GM12878 (cell line): ENCODE measurements around the gene CLCNKA. TPM values are rescaled to one million over a fixed set of nuclear protein-coding genes. Genes with fewer than 3 reads are reported as not detected.

Source experiments
- ATAC-seq: fragments of 200-7000 bp; cut with Tn5 transposase; 3 replicates; pipeline ENCODE4 v1.9.1; 2020; ENCODE audit warnings: mild to moderate bottlenecking, moderate library complexity
- BruUV-seq: library from RNA; stranded (reverse); fragments of 400-500 nt; replicated peaks from 2 replicates; lab custom pipeline; 2021; lab: Mats Ljungman, UMichigan
- CTCF ChIA-PET: fragments of 300-600 bp; sonication (Branson Sonifier 250); formaldehyde crosslinking; extraction: SDS; loops from one replicate; lab custom pipeline; 2021; ENCODE audit warnings: inconsistent platforms; lab: Yijun Ruan, JAX
- POLR2A ChIA-PET: fragments of 350-600 bp; formaldehyde crosslinking; extraction: SDS; loops from one replicate; lab custom pipeline; 2021; ENCODE audit warnings: inconsistent platforms; lab: Charles Lee
- RAD21 ChIA-PET: fragments of 300-600 bp; sonication (Branson Sonifier 250); formaldehyde crosslinking; loops from one replicate; lab custom pipeline; 2023; ENCODE audit warnings: antibody characterized with exemption; ENCODE audit not compliant: unreplicated experiment; lab: Charles Lee
- SMC1A ChIA-PET: fragments of 300-600 bp; sonication (Branson Sonifier 250); formaldehyde crosslinking; loops from one replicate; lab custom pipeline; 2023; ENCODE audit not compliant: unreplicated experiment, uncharacterized antibody; lab: Charles Lee
- DNase-seq: peaks from one replicate; pipeline ENCODE4 v3.0.0-alpha.2; 2011; ENCODE audit warnings: low read depth, low spot score
- FAIRE-seq: peaks from 3 replicates; lab custom pipeline; 2011; peaks lifted over from hg19 to GRCh38; lab: Jason Lieb, UNC
- H2AFZ ChIP-seq: 2 replicates; pipeline ENCODE4 v1.6.0; 2011; ENCODE audit warnings: low read depth, low read length, control low read depth; ENCODE audit not compliant: control insufficient read depth
- H3K27ac ChIP-seq: 2 replicates; pipeline ENCODE4 v1.5.1; 2011; ENCODE audit warnings: control low read depth; ENCODE audit not compliant: control insufficient read depth, insufficient read depth
- H3K27me3 ChIP-seq, 2 experiments: replicated peaks in 1 of 2; 2 replicates each; pipeline versions ENCODE4 v1.6.0 to v1.6.1; 2011; ENCODE audit warnings: low read length in 1 of 2; ENCODE audit not compliant: control insufficient read depth in 2 of 2, insufficient read depth in 2 of 2
- H3K36me3 ChIP-seq, 2 experiments: 2 replicates each; pipeline ENCODE4 v1.5.1; 2011; ENCODE audit warnings: low read length in 1 of 2; ENCODE audit not compliant: control insufficient read depth in 2 of 2, insufficient read depth in 2 of 2
- H3K4me1 ChIP-seq: 2 replicates; pipeline ENCODE4 v1.6.1; 2011; ENCODE audit warnings: mild to moderate bottlenecking, low read length, moderate library complexity, mixed read lengths; ENCODE audit not compliant: control insufficient read depth, insufficient read depth
- H3K4me2 ChIP-seq: 2 replicates; pipeline ENCODE4 v1.6.0; 2011; ENCODE audit warnings: control low read depth; ENCODE audit not compliant: control insufficient read depth, insufficient read depth
- H3K4me3 ChIP-seq: fragments of 200-600 bp; sonication (generic); 2 replicates; pipeline ENCODE4 v1.5.1; 2016
- H3K79me2 ChIP-seq: 2 replicates; pipeline ENCODE4 v1.6.0; 2011; ENCODE audit warnings: low read length; ENCODE audit not compliant: control insufficient read depth, insufficient read depth
- H3K9ac ChIP-seq: 2 replicates; pipeline ENCODE4 v1.8.0; 2011; ENCODE audit warnings: low read length, control low read depth, mixed read lengths; ENCODE audit not compliant: control insufficient read depth, insufficient read depth
- H3K9me3 ChIP-seq: replicated peaks from 3 replicates; pipeline ENCODE4 v1.5.1; 2011; ENCODE audit warnings: mild to moderate bottlenecking, low read length; ENCODE audit not compliant: control insufficient read depth, insufficient read depth
- H4K20me1 ChIP-seq: 2 replicates; pipeline ENCODE4 v1.6.0; 2011; ENCODE audit not compliant: control insufficient read depth, insufficient read depth
- FOS ChIP-seq: IDR thresholded peaks from 3 replicates; pipeline ENCODE4 v1.6.1; 2011; ENCODE audit warnings: borderline replicate concordance; ENCODE audit not compliant: insufficient read length; ENCODE audit errors: extremely low read depth
- FOXM1 ChIP-seq: IDR thresholded peaks from 2 replicates; pipeline ENCODE4 v1.6.1; 2012; ENCODE audit warnings: low read depth, mild to moderate bottlenecking, inconsistent platforms, low read length, moderate library complexity
- KAT2A ChIP-seq: conservative IDR thresholded peaks from 2 replicates; pipeline ENCODE4 v1.6.1; 2011; ENCODE audit warnings: low read depth, low read length; ENCODE audit not compliant: control insufficient read depth
- NFXL1 ChIP-seq: fragments of 450-650 bp; IDR thresholded peaks from 2 replicates; pipeline ENCODE4 v1.6.1; 2017; ENCODE audit warnings: antibody characterized with exemption, mild to moderate bottlenecking, borderline replicate concordance
- SIN3A ChIP-seq: IDR thresholded peaks from 2 replicates; pipeline ENCODE4 v1.6.1; 2012; ENCODE audit warnings: low read depth, low read length, improper control_type of control experiment
- SIX5 ChIP-seq: IDR thresholded peaks from 2 replicates; pipeline ENCODE4 v1.6.1; 2011; ENCODE audit warnings: mild to moderate bottlenecking, low read depth, low read length, moderate library complexity; ENCODE audit not compliant: severe bottlenecking
- STAT1 ChIP-seq: fragments of 450-650 bp; conservative IDR thresholded peaks from 2 replicates; pipeline ENCODE4 v1.6.1; 2014; ENCODE audit warnings: antibody characterized with exemption, mild to moderate bottlenecking
- SUZ12 ChIP-seq: fragments of 200-600 bp; sonication (generic); IDR thresholded peaks from one replicate; pipeline ENCODE4 v1.6.1; 2018; ENCODE audit warnings: antibody characterized with exemption, mild to moderate bottlenecking; ENCODE audit not compliant: unreplicated experiment
- ZNF622 ChIP-seq: fragments of 450-650 bp; IDR thresholded peaks from 2 replicates; pipeline ENCODE4 v1.6.1; 2017; ENCODE audit warnings: mild to moderate bottlenecking, inconsistent platforms
- ZZZ3 ChIP-seq: IDR thresholded peaks from 2 replicates; pipeline ENCODE4 v1.6.1; 2011; ENCODE audit warnings: low read depth; ENCODE audit not compliant: control insufficient read depth, insufficient read length
- WGBS: methylation state at CpG from one replicate; pipeline ENCODE4 v1.1.6; 2016; ENCODE audit warnings: low lambda C conversion rate; ENCODE audit not compliant: insufficient replicate concordance, insufficient coverage; ENCODE audit errors: missing lambda C conversion rate; 5-methylcytosine and 5-hydroxymethylcytosine counted together
- in situ Hi-C: fragments of 300-500 bp; cut with MboI; formaldehyde crosslinking; loops from 9 replicates; pipeline ENCODE4 v1.14.3; 2018; ENCODE audit warnings: mixed read lengths
- intact Hi-C: fragments of 100-400 bp; cut with micrococcal nuclease; formaldehyde crosslinking; loops from one replicate; pipeline ENCODE4 v1.14.2; 2022; ENCODE audit not compliant: unreplicated experiment
- polyA plus RNA-seq, 11 experiments: library from polyadenylated mRNA; depleted of rRNA in 4 of 11; unstranded in 6 of 11; stranded (reverse) in 5 of 11; fragments of >200 nt; fragmentation: Nextera tagmentation in 4 of 11; fragmentation: Illumina TruSeq in 1 of 11; extraction: Ambion mirVana in 4 of 11; extraction: Trizol in 1 of 11; gene quantifications; 1 replicate in 1 of 11; 2 replicates in 10 of 11; pipeline versions ENCODE4 v1.2.1 to v1.2.3, GENCODE V29; 2011 to 2016; ENCODE audit warnings: inconsistent platforms in 2 of 11, missing spikeins in 2 of 11, low read depth in 1 of 11
- total RNA-seq, 4 experiments: library from RNA; depleted of rRNA in 3 of 4; stranded (reverse); fragments of >200 nt in 3 of 4; fragmentation: Illumina TruSeq in 1 of 4; extraction: Trizol in 1 of 4; gene quantifications; 2 replicates each; pipeline versions ENCODE4 v1.2.1 to v1.2.3, GENCODE V29; 2013 to 2021
- TF ChIP-seq, protein P1 (sequence below): IDR thresholded peaks from 2 replicates; pipeline ENCODE4 v1.6.1; 2012; ENCODE audit warnings: improper control_type of control experiment, low read depth, low read length; ENCODE audit not compliant: insufficient replicate concordance
- TF ChIP-seq, protein P2 (sequence below): fragments of 450-650 bp; formaldehyde crosslinking; IDR thresholded peaks from 2 replicates; pipeline ENCODE4 v1.5.0; 2022; ENCODE audit warnings: mild to moderate bottlenecking, missing genetic modification characterization

CLCNKA gene
- total and polyA plus RNA-seq, 10 of the 15 experiments (the other 5 are each of a cell fraction or from before 2014, with no cell fraction given): 0.02 to 0.15 (median 0.08) TPM; not detected in 6

DNA sequence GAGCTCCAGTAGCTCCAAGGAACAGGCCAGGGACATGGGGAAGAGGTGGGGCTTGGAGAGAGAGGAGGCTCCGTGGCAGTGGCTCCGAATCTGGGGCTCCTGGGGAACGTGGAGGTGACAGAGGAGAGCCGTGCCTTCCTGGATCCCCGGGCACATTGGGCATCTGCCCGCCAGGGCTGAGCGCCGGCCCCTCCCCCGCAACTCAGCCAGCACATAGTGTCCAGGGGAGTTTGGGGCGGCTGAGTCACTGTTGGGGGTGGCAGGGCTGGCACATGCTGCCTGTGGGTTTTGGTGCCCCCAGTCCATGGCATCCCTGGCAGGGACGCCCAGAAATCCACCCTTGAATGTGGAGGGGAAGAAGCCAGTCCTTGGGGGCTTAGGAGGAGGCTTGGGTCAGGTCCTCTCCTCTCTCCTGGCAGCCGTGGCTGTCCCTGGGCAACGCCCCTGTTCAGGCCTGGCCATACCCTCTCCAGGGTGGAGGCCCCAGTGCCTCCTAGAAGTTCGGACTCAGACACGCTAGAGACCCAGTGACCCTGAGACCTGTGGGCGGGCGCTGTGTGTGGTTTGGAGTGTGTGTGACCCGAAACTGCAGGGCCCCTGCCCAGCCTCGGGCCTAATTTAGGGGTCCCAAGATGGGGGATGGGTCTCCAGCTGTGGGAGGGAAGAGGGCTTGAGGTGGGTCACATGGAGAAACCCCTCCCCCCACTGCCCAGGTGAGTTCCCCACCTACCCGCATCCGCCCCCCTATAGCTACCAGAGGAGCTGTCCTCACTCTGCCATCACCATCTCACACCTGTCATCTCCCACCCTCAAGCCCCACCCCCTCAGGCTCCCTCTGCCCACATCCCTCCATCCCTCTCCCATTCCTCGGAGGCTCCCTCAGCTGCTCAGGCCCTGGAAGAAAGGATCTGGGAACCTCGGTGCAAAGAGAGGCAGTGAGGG is 5.6 kb upstream of the CLCNKA start (continued):
- TF ChIP-seq SIX5: no peak

DNA sequence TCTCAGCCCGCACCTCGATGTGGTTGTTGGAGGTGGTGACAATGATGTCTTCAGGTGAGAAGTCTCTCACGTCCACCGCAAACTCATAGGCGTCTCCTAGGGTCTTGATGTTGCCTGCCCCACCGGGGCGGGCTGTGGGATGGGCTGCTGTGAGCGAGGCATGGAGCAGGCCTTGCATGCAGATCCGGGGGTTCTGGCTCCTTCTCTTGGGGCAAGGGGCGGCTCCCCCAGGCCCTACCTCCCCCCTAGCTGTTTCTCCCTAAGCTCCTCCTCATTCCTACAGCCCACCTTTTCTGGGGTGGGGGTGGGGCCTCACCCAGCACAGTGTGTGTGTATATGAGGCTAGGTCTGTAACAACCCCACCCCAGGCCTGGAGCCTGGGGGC is 4.8 kb upstream of the CLCNKA start:
- intact Hi-C loops: no loop called here
- H3K79me2 ChIP-seq: no peaks in the 10 kb centered on the region
- no peak overlapping the region for H3K9ac ChIP-seq
- ChIA-PET CTCF (interaction anchor here (6.4 kb wide), 1 partner anchor 9 kb away, joined by 36 read pairs; no protein-coding TSS in a partner anchor), RAD21 (interaction anchor here (1.0 kb wide), 1 partner anchor 42 kb away, joined by 5 read pairs; no protein-coding TSS in a partner anchor), POLR2A (interaction anchor here (0.6 kb wide), 2 partner anchors 183 to 600 kb away, joined by 3 to 7 read pairs; no protein-coding TSS in a partner anchor), SMC1A (no interaction called here)
- no peak overlapping the region for H3K4me2 ChIP-seq
- H3K9me3 ChIP-seq: no peaks in the 10 kb centered on the region
- H2AFZ ChIP-seq: no peak overlapping the region
- DNase-seq (no peak), ATAC-seq (no peak), FAIRE-seq (no peak)
- H3K27me3 ChIP-seq: peaks cover 0 to 2% of the 10 kb centered on the region in 2 experiments; a peak in 2 of 4 replicates
- 58% methylated on average over 10 of the region's 10 CpGs for WGBS
- H3K27ac ChIP-seq: no peak overlapping the region
- H4K20me1 ChIP-seq: no peaks in the 10 kb centered on the region
- H3K4me1 ChIP-seq: peaks cover 32% of the 10 kb centered on the region
- no peak overlapping the region for H3K4me3 ChIP-seq
- in situ Hi-C loops: no loop called here
- H3K36me3 ChIP-seq: no peaks in the 10 kb centered on the region
- no TSS peak for BruUV-seq
- TF ChIP-seq, protein P1, sequence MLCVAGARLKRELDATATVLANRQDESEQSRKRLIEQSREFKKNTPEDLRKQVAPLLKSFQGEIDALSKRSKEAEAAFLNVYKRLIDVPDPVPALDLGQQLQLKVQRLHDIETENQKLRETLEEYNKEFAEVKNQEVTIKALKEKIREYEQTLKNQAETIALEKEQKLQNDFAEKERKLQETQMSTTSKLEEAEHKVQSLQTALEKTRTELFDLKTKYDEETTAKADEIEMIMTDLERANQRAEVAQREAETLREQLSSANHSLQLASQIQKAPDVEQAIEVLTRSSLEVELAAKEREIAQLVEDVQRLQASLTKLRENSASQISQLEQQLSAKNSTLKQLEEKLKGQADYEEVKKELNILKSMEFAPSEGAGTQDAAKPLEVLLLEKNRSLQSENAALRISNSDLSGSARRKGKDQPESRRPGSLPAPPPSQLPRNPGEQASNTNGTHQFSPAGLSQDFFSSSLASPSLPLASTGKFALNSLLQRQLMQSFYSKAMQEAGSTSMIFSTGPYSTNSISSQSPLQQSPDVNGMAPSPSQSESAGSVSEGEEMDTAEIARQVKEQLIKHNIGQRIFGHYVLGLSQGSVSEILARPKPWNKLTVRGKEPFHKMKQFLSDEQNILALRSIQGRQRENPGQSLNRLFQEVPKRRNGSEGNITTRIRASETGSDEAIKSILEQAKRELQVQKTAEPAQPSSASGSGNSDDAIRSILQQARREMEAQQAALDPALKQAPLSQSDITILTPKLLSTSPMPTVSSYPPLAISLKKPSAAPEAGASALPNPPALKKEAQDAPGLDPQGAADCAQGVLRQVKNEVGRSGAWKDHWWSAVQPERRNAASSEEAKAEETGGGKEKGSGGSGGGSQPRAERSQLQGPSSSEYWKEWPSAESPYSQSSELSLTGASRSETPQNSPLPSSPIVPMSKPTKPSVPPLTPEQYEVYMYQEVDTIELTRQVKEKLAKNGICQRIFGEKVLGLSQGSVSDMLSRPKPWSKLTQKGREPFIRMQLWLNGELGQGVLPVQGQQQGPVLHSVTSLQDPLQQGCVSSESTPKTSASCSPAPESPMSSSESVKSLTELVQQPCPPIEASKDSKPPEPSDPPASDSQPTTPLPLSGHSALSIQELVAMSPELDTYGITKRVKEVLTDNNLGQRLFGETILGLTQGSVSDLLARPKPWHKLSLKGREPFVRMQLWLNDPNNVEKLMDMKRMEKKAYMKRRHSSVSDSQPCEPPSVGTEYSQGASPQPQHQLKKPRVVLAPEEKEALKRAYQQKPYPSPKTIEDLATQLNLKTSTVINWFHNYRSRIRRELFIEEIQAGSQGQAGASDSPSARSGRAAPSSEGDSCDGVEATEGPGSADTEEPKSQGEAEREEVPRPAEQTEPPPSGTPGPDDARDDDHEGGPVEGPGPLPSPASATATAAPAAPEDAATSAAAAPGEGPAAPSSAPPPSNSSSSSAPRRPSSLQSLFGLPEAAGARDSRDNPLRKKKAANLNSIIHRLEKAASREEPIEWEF: no peak
- TF ChIP-seq FOS (no peak), STAT1 (no peak), SIN3A (no peak), SUZ12 (no peak), ZNF622 (no peak), FOXM1 (no peak), KAT2A (no peak), ZZZ3 (no peak), NFXL1 (no peak)
- TF ChIP-seq, protein P2, sequence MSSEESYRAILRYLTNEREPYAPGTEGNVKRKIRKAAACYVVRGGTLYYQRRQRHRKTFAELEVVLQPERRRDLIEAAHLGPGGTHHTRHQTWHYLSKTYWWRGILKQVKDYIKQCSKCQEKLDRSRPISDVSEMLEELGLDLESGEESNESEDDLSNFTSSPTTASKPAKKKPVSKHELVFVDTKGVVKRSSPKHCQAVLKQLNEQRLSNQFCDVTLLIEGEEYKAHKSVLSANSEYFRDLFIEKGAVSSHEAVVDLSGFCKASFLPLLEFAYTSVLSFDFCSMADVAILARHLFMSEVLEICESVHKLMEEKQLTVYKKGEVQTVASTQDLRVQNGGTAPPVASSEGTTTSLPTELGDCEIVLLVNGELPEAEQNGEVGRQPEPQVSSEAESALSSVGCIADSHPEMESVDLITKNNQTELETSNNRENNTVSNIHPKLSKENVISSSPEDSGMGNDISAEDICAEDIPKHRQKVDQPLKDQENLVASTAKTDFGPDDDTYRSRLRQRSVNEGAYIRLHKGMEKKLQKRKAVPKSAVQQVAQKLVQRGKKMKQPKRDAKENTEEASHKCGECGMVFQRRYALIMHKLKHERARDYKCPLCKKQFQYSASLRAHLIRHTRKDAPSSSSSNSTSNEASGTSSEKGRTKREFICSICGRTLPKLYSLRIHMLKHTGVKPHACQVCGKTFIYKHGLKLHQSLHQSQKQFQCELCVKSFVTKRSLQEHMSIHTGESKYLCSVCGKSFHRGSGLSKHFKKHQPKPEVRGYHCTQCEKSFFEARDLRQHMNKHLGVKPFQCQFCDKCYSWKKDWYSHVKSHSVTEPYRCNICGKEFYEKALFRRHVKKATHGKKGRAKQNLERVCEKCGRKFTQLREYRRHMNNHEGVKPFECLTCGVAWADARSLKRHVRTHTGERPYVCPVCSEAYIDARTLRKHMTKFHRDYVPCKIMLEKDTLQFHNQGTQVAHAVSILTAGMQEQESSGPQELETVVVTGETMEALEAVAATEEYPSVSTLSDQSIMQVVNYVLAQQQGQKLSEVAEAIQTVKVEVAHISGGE (CRISPR knock-in tag): no peak
